ENCODE data around the gene GPALPP1.
"Not testable (repeated sequence)": the region's sequence is repeated elsewhere in the genome, so short reads cannot be mapped to it uniquely, and the experiment has no call there.

GPALPP1 gene

DNA sequence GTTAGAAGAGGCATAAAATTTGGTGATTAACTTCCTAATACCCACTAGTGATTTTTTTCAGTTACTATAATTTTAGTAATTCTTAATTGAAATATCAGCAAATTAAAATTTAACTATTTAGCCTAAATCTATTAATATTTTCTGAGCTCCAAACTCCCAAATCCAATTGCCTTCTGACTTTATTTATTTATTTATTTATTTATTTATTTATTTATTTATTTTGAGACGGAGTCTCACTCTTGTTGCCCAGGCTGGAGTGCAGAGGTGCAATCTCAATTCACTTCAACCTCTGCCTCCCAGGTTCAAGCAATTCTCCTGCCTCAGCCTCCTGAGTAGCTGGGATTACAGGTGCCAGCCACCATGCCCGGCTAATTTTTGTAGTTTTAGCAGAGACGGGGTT, 74.6 kb downstream of the GPALPP1 start:
- DNase-seq (ENCODE audit: low spot score): not testable (repeated sequence)

DNA sequence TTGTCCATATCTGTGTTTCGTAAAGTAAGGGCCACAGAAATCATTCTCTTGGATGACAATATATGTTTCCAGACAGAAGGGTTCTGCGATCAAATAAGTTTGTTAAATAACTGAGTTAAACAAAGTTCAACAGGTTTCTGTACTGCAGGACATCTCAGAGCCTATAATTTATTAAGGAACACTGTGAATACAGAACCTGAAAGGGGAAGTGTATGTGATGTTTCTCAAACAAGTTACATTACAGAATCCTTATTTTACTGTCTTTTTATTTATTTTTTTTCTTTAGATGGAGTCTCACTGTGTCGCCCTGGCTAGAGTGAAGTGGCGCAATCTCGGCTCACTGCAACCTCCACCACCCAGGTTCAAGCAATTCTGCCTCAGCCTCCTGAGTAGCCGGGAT, 75.6 kb downstream of the GPALPP1 start:
- no peak for DNase-seq (ENCODE audit: low spot score)

DNA sequence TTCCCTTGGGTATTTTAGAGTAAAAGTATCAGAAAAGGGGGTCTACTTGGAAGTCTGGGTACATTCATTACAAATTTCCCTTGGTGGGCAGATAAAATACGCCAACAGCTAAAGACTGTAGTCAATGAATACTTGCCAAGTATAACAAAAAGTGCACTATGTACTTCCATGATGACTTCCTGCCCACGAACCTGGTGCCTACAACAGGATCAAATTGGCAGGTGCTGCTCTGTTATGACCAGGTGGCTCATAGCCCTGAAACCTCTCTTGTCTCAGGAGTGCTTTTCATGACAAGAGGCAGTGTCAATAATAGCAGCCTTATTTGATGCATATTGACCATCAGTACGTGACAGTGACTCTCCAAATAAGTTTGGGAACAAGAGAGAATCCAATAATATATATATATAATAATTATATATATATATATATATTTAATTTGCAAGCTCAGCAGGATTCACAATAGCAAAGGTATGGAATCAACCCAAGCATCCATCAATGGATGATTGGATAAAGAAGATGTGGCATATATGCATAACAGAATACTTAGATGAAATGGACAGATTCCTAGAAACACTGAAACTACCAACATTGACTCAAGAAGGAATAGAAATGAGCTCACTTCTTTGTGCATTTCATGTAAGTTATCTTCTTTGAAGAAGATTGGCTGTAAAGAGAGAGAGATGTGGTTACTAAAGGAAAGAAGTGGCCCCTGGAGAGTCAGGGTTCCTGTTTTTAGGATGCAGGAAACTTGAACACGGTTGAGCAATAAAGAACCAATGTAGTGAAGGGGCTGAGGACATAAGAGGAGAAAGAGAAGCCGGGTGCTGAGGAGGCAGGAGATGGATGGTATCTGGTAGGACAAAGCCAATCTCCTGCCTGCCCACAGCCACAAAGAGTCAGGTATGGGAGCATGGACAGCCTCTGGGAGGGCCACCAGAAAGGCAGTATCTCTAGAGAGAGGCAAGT, 79.0 kb downstream of the GPALPP1 start:
- DNase-seq (ENCODE audit: low spot score): no peak

DNA sequence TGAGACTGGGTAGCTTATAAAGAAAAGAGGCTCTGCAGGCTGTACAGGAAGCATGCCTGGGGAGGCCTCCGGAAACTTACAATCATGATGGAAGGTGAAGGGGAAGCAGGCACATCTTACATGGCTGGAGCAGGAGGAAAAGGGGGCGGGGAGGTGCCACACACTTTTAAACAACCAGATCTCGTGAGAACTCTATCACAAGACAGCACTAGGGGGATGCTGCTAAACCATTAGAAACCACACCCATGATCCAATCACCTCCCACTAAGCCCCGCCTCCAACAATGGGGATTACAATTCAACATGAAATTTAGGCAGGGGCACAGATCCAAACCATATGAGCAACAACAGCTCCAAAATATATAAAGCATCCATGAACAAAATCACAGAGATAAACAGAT, 84.5 kb downstream of the GPALPP1 start:
- no peak for DNase-seq (ENCODE audit: low spot score)

DNA sequence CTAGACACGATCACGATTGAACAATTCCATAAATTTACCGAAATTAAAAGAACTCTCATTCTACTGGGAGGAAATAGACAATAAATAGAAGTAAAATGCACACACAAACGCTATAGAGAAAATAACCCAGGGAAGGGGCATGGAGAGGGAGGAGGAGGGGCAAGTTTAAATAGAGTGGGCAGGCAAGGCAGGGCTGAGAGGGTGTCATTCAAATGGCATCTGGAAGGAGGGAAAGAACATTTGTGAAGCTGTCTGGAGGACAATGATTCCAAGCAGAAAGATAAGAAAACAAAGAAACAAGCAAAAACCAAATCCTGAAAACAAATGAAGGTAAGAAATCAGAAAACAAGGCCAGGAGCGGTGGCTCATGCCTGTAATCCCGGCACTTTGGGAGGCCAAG, 85.4 kb downstream of the GPALPP1 start:
- DNase-seq (ENCODE audit: low spot score): no peak

DNA sequence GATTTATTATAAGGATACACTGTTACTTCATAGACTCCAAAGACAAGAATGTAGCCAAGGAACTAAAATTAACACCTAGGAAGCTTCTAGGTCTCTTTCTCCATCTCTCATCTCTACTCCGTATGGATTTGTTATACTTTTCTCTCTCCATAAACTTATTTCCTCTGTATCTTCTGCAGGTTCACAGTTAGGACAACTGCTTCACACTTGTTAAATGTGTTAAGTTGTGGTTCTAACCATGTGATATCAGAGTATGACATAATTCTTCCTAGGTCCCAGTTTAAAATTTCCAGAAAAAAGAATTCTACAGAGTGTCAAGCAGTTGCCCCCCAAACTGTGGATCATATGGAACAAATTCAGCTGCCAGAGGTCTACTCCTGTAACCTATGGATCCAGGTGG, 88.7 kb downstream of the GPALPP1 start:
- DNase-seq (ENCODE audit: low spot score): no peak
